Ovary (tissue), 9 donors: ENCODE data around the gene NEO1. TPM values are rescaled to one million over a fixed set of nuclear protein-coding genes. Genes with fewer than 3 reads are reported as not detected.

Source experiments
- DNase-seq, 5 donors: peaks; one replicate each; pipeline ENCODE4 v3.0.0-alpha.2; 2019 to 2020
- H3K27ac ChIP-seq, 2 donors: fragments of 200-600 bp; one replicate each; pipeline versions ENCODE4 v1.5.1 to v1.8.0; 2019 to 2022
- H3K27me3 ChIP-seq: fragments of 200-600 bp; one replicate; pipeline ENCODE4 v1.8.0; 2022
- H3K36me3 ChIP-seq: fragments of 200-600 bp; sonication (generic); one replicate; pipeline ENCODE4 v1.5.1; 2019
- H3K4me1 ChIP-seq: one replicate; pipeline ENCODE4 v1.8.1; 2013; ENCODE audit warnings: mild to moderate bottlenecking, moderate library complexity; ENCODE audit not compliant: insufficient read depth
- H3K4me3 ChIP-seq: fragments of 200-600 bp; sonication (generic); one replicate; pipeline ENCODE4 v1.5.1; 2017
- H3K9me3 ChIP-seq, 2 donors: fragments of 200-600 bp in 1 of 2; sonication (generic) in 1 of 2; one replicate each; pipeline versions ENCODE4 v1.5.1 to v1.8.1; 2013 to 2019; ENCODE audit warnings: mild to moderate bottlenecking in 1 of 2, moderate library complexity in 1 of 2
- EP300 ChIP-seq: sonication (generic); formaldehyde crosslinking; IDR thresholded peaks from one replicate; pipeline ENCODE4 v1.6.1; 2017; ENCODE audit warnings: antibody characterized with exemption
- POLR2A ChIP-seq: fragments of 450-650 bp; IDR thresholded peaks from one replicate; pipeline ENCODE4 v1.6.1; 2017; ENCODE audit warnings: antibody characterized with exemption, mild to moderate bottlenecking, moderate library complexity
- WGBS, 3 donors: extraction: QIAGEN DNeasy Blood & Tissue Kit in 1 of 3; methylation state at CpG; one replicate each; pipeline versions ENCODE4 v1.1.5 to v1.1.7; 2013 to 2017; 5-methylcytosine and 5-hydroxymethylcytosine counted together
- intact Hi-C, 4 donors: fragments of 100-400 bp; cut with DNase I; formaldehyde crosslinking; loops; one replicate each; pipeline versions ENCODE4 v1.11.0 to v1.15.1; 2022 to 2023
- polyA plus RNA-seq, 2 donors: library from polyadenylated mRNA; stranded (reverse); fragments of 200-250 nt in 1 of 2; fragments of 350-450 nt in 1 of 2; fragmentation: Illumina TruSeq in 1 of 2; extraction: RNeasy Lipid Tissue Mini Kit (QIAGEN cat#74804) in 1 of 2; gene quantifications; one replicate each; pipeline ENCODE4 v1.2.3, GENCODE V29; 2013 to 2014
- total RNA-seq, 7 donors: library from RNA; depleted of rRNA in 2 of 7; stranded (reverse); fragments of >200 nt in 2 of 7; fragmentation: NEBNext Ultra II Directional in 3 of 7; extraction: Animal tissue kit (Norgen Biotek cat#: 25700) in 3 of 7; gene quantifications; one replicate each; pipeline versions ENCODE4 v1.1.0 to v1.2.4, GENCODE V29; 2016 to 2023
- TF ChIP-seq, protein P1 (sequence below), 3 donors: fragments of 450-650 bp in 2 of 3; fragments of 200-600 bp in 1 of 3; IDR thresholded peaks; one replicate each; pipeline versions ENCODE4 v1.5.1 to v1.8.0; 2016 to 2022; ENCODE audit warnings: antibody characterized with exemption in 3 of 3, mild to moderate bottlenecking in 1 of 3
- donor health status: DM: no; HTN: no; CAD: no; lungs with moderate emphysema.
- donor health status: DM: no; HTN: no; CAD: no.
- donor health status: Bipolar disorder and iron deficiency.
- donor health status: DM: yes; HTN: yes; CAD: no.
- donor health status: DM: no; HTN: no; CAD: no.
- donor health status: DM: yes; HTN: yes; CAD: no.

NEO1 gene
- total and polyA plus RNA-seq, 9 donors = 22.8 to 54.7 (median 40.7) TPM

DNA sequence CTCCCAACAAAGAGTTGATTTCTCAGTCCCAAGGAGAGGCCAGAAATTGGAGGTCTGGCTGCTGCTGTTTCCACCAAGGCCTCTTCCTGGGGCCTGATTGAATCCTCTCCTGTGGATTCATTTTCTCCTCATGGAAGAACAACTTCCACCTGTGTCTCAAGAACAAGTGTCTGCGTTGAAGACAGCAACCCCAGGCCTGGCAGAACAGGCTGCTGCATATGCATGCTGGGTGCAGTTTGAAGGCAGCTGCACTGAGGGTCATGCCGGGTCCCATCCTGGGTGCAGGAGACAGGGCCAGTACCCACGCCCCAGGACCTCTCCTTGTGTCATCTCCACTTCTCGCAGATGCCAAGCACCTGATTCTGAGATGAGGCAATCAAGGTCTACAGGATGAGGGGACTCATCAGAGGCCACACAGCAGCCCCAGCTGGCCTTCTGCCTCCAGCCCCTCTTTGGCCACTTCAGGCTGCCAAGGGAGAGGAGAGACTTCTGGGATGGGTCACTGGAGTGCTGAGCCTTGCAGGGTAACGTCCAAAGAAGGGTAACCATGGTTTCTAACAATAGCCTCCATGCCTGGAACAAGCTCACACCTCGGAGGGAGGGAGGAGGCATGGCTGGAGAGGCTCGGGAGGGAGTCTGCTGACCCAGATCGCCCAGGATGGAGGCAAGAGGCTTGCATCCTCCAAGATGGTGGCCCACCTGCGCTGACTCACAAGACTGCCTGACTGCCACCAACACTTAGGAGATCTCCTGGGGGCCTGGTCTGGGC lies 286.5 kb downstream of the NEO1 start:
- TF ChIP-seq, protein P1, sequence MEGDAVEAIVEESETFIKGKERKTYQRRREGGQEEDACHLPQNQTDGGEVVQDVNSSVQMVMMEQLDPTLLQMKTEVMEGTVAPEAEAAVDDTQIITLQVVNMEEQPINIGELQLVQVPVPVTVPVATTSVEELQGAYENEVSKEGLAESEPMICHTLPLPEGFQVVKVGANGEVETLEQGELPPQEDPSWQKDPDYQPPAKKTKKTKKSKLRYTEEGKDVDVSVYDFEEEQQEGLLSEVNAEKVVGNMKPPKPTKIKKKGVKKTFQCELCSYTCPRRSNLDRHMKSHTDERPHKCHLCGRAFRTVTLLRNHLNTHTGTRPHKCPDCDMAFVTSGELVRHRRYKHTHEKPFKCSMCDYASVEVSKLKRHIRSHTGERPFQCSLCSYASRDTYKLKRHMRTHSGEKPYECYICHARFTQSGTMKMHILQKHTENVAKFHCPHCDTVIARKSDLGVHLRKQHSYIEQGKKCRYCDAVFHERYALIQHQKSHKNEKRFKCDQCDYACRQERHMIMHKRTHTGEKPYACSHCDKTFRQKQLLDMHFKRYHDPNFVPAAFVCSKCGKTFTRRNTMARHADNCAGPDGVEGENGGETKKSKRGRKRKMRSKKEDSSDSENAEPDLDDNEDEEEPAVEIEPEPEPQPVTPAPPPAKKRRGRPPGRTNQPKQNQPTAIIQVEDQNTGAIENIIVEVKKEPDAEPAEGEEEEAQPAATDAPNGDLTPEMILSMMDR (IDR thresholded peaks at IDR 0.05) = no peak
- no peak for TF ChIP-seq POLR2A
- no peak for TF ChIP-seq EP300
- no peaks in the 10 kb centered on the region for H3K9me3 ChIP-seq
- DNase-seq = no peak
- intact Hi-C loops = no loop called here
- H3K4me1 ChIP-seq = no peaks in the 10 kb centered on the region
- H3K4me3 ChIP-seq = no peak overlapping the region
- no peak overlapping the region for H3K27ac ChIP-seq
- H3K27me3 ChIP-seq = no peaks in the 10 kb centered on the region
- WGBS, 3 donors = 78 to 86% (median 80%) methylated on average over 9 of the region's 9 CpGs
- H3K36me3 ChIP-seq = no peaks in the 10 kb centered on the region

DNA sequence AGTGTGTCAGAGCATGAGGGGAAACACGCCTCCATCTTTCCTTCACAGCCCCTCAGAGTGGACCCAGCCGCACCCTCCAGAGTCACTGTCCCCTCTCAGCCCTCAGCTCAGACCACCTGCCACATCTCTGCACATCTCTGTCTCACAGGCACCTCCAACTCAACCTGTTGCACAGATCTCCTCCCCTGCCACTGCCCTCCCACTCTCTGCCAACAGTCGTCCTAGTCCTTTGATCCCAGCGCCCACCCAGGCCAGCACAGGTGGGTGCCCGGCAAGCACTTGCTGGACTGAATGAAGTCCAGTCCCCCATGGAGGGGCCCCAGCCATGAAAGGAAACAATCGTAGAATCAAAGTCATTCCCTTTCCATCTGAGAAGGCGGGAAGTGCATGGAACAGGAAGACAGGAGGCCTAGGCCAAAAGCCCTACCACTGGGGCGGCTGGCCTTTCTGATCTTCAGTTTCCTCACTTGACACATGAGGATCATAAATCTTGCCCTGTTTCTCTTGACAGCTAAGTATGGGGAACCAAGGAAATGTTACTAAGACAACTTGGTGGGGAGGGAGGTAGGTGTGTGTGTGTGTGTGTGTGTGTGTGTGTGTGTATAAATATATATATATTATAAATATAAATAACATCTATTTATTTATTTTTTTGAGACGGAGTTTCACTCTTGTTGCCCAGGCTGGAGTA lies 288.4 kb downstream of the NEO1 start:
- DNase-seq = no peak
- Histone ChIP-seq H3K9me3 (no peaks in the 10 kb centered on the region), H3K27ac (no peak overlapping the region), H3K4me3 (no peak overlapping the region), H3K27me3 (no peaks in the 10 kb centered on the region), H3K4me1 (no peaks in the 10 kb centered on the region), H3K36me3 (no peaks in the 10 kb centered on the region)
- TF ChIP-seq POLR2A = no peak
- TF ChIP-seq EP300 = no peak
- 77 to 83% (median 81%) methylated on average over 9 of the region's 9 CpGs for WGBS, 3 donors
- intact Hi-C loops = no loop called here

DNA sequence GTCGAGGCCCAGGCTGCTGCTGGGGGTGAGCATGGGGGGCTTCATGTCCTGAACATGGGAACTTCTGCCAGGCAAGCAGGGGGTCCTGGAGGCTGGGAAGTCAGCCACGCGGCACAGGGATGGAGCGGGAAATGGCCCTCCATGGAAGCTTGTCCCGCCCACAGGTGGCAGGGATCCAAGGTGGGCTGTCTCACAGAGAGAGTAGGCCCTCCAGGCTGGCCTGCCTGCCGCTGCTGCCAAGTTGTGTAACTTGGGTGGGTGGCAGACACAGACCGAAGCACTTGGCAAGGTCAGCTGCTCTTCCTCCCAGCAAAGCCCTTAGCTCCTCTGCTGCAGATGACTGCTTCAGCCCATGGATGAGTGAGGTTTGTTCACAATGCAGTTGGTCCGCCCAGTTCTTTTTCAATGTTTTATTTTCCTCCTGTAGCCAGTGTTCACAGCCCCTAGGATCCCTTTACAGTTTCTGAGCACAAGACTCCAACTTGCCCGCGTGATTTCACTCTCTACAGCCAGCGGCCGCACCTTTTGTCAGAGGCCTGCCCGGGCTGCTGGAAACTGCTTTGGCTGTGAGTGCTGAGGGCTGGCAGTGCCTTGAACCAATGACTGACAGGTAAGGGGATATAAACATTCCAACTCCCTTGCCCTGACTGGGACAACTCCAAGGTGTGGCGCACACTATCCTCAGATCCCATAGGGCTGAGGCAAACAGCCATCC lies 289.8 kb downstream of the NEO1 start:
- DNase-seq = no peak
- no peaks in the 10 kb centered on the region for H3K9me3 ChIP-seq
- WGBS, 3 donors = 70 to 76% (median 75%) methylated on average over 14 of the region's 14 CpGs
- H3K36me3 ChIP-seq = no peaks in the 10 kb centered on the region
- no peaks in the 10 kb centered on the region for H3K27me3 ChIP-seq
- H3K4me3 ChIP-seq = no peak overlapping the region
- no peaks in the 10 kb centered on the region for H3K4me1 ChIP-seq
- H3K27ac ChIP-seq = no peak overlapping the region
- TF ChIP-seq EP300 (no peak), POLR2A (no peak)
- TF ChIP-seq, protein P1 (IDR thresholded peaks at IDR 0.05) = no peak
- intact Hi-C loops = no loop called here

DNA sequence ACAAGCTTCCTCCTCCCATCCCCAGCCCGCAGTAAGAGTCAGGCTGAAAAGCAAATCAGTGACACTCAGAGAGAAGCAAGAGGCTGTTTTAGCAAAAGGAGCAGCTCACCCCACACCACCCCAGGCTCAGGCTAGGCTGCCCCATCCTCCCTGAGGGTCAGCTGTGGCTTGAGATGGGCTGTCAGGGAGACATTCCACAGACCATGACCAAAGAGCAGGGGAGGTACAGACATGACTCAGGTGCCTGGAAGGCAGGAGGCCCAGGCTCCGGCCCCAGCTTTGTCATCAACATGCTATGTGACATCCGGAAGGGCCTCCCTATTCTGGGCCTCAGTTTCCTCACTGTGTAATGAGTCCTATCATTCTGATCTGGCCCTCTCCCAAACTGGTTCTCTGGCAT lies 291.8 kb downstream of the NEO1 start:
- H3K36me3 ChIP-seq = no peaks in the 10 kb centered on the region
- TF ChIP-seq, protein P1 (IDR thresholded peaks at IDR 0.05) = no peak
- no peak for TF ChIP-seq POLR2A
- no peak for TF ChIP-seq EP300
- H3K27ac ChIP-seq = no peak overlapping the region
- DNase-seq = no peak
- H3K4me3 ChIP-seq = no peak overlapping the region
- 78 to 85% (median 80%) methylated on average over 3 of the region's 3 CpGs for WGBS, 3 donors
- H3K27me3 ChIP-seq = no peaks in the 10 kb centered on the region
- no peaks in the 10 kb centered on the region for H3K9me3 ChIP-seq
- intact Hi-C loops = no loop called here
- H3K4me1 ChIP-seq = no peaks in the 10 kb centered on the region
